NCI-H2107 treated with DMSO at 0.1 percent for 48 hours (cell line): ENCODE data around the gene DHRS3.

Source experiments
- DNase-seq: peaks from one replicate; lab custom pipeline; 2025; ENCODE audit not compliant: unreplicated experiment; lab: John Stamatoyannopoulos, UW

DHRS3 gene

DNA sequence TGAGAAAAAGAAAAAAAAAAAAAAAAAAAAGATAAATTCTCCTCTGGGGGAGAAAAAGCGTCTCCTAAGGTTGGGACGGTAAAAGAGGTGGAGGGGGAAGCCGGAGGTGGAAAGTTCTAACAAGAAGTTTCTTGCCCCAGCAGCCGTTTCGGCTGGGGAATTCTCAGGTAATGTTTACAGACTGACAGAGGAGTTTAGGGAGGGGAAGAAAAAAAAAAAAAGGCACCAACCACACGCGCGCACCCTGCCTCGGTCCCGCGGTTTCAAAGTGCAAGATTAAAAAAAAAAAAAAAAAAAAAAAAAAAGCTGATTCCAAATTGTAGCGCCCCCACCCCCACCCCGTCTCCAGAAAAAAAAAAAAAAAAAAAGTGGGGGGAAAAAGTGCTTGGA, 504 bp downstream of the DHRS3 start:
- no peak for DNase-seq

DNA sequence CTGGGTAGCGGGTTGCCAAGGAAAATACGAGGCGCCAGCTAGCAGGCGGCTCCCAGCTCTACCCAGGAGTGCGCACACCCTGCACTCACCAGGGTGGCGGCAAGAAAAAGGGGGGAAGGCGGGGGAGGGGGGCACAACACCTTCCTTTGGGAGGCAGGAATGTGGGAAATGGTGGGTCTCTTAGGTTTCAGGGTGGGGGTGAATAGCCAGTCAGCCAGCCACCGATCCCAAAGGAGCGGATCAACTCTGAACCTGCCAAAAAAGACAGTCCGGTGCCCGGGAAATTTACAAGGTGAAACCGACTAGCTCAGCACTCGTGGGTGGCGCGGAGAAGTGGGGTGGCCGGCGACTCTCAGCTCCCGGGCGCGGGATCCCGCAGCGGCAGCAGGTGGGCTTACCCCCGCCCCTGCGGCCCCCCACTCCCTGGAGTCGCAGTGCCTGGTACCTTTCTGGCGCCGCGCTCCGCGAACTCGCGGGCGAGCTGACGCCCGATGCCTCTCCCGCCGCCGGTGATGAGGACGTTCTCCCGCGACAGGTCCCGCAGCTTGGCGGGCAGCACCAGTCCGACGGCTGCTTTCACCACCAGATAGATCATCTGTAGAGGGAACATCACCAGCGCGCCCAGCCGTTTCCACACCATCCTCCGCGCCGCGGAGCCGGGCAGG, 1.2 kb downstream of the DHRS3 start:
- DNase-seq = no peak

DNA sequence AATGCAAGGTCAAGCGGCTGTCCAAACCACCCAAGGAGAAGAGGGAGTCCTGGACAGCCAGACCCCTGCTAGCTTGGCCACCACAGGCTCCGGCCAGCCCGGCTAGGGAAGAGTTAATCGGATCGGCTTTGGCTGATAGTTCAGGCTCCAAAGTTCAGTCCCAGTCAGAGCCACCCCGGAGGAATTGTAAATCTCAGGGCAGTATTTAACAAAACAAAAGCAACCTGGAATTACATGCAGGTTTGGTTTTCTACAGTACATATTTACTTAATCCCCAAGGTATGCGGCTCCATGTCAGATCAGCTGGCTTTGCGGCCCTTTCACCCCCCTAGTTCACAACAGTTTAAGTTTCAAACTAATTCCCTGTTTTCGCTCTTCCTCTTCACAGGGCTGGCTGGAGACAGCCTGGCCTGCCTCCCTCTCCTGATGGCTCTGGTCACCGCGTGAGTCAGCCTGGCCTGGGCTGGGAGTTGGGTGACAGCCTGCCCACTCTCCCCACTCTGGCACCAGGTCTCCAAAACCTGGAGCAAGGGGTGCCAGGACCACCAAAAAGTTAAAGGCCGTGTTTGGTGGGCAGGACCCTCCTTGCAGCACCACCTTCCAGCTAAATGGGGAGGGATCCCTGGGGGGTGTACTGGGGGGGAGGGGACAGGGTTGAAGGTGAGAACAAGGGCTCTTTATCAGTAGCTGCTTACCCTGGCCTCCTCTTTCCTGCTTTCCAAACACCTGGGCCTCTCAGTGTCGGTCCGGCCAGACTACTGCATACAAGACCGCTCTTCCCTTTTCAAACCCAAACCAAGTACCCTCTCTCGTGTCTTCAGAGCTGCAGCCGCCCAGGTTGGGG, 1.9 kb downstream of the DHRS3 start:
- DNase-seq = no peak

DNA sequence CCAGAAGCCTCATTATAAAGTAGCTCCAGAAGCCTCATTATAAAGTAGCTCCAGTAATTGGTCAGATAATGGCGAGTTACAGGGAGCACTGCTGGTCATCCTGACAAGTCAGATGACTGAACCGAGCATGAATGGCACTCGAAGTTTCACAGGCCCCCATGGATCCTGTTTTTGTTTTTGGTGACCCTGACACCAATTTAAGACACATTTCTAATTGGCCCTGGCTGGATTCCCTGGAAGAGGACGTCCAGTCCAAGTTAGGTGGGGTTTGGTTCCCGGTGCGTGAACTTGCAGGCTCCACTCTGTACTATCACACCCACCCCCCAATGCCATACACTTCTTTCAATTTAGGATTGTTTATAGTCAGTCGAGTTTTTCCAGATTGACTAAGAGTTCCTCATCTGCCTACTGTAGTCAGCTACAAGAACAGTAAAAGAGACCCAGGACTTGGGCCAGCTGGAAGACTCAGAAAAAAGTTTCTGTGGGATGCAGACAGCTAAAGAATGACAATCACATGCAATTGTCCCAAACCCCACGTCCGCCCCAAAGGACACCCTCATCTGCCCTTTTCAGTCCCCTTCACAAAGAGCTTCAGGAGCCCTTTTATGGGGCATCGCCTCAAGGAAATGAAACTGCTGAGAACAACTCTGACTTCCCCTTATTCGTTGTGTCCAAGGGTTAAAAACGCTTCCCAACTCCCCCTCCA, 2.7 kb downstream of the DHRS3 start:
- no peak for DNase-seq

DNA sequence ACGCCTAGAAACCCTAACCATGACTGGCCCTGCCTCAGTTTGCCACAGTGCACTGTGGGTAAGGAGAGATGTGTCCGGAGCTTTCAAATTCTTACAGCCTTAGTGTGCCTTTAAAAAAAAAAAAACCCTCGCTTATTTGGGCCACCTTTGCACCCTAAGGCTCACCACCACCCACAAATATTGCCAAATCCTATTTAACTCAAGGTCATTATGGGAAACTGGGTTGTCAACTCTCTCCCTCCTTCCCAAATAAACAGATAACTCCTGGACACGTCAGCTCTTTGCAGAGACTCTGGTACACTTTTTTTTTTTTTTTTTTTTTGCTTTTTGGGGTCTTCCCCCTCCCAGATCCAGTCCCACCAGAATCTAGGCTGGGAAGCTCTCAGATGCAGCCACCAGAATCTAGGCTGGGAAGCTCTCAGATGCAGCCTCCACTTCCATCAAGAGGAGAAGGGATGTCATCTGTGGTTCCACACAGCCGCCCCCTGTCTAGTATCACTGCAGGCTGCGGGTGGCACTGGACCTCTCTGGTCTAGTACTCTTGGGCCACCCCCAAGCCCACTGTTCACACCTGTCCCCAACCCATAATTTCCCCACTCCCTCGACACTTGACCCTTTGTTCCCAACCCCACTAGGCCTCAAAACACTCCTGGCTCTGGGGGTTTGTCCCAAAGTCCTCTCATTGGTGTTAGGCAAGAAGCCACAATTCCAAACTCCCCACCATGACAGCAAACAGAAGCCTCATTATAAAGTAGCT, 3.4 kb downstream of the DHRS3 start:
- no peak for DNase-seq

DNA sequence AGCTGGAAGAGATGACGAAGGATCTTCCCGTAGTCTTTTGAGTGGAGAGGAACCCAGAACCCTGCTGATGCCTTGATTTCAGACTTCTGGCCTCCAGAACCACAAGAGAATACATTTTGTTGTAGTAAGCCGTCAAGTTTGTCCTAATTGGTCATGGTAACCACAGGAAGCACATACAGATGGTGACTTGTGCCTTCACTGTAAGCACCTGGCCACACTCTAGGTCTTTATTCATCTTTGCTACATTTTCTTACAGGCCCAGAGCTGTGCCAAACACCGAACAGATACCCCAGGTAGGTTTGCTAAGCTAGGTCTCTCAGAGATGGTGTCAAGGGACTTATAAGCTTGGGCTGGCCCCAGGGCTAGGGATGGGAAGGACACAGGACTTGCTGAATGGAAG, 4.8 kb downstream of the DHRS3 start:
- no peak for DNase-seq

DNA sequence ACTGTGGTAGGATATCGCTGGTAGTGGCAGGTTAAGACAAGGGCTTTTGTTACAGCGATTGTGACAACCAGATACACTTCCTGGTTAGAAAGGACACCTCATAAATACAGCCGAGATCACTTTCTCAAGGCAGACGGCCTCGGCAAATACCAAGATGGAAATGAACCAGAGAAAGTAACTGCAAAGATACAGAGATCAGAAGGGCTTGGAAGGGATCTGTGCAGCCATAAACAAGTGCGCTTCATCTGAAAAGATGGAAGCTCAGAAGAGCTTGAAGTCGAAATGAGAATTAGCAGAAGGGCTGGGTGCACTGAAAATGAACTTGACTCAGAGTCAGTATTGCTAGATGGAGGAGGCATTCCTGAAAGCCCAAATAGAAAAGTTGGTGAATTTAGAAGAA, 7.1 kb downstream of the DHRS3 start:
- no peak for DNase-seq

DNA sequence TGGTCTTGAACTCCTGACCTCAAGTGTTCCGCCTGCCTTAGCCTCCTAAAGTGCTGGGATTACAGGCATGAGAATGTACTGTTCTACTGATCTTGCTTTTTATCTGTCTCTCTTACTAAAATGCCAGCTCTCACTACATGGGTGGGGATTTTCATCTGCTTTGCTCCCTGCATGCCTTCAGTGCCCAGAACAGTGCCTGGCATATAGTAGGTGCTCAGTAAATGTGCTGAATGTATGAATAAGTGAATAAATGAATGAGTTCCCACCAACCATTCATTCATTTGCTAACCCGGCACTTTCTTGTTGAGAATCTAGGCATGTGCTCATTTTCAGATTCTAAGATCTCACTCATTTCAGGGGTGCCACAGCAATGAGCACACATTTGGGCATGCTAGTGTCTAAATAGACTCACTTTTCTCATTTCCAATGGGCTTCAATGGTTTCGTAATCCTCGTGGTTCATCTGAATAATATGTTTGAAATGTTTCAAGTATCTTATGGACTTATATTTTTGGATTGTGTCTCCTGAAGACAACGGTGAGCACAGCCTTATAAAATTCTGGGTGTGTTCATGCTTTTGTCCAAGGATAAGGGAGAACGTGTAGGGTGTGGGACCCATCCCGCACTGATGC, 7.6 kb downstream of the DHRS3 start:
- no peak for DNase-seq

DNA sequence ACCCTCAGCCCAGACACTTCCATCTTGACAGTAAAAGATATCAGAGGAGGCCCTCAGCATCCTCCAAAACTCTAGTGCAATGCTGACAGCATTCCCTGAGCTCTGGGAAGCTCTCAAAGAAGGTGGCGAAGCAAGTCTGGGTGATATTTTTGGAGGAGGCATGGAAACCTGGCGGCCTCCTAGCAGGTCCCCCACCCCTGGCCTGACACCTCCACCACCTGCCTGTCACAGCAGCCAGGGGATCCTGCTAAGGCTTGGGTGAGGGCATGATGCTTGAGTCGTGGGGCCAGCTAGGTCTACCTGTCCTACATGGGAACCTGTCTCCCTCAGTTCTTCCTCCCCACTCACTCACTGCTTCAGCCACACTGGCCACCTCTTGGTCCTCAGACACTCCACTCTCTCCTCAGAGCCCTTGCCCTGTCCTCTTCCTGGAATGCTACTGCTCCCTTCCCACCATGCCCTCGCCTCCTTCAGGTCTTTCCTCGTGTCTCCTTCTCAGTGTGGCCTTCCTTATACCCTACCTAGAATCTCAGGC, 8.5 kb downstream of the DHRS3 start:
- no peak for DNase-seq

DNA sequence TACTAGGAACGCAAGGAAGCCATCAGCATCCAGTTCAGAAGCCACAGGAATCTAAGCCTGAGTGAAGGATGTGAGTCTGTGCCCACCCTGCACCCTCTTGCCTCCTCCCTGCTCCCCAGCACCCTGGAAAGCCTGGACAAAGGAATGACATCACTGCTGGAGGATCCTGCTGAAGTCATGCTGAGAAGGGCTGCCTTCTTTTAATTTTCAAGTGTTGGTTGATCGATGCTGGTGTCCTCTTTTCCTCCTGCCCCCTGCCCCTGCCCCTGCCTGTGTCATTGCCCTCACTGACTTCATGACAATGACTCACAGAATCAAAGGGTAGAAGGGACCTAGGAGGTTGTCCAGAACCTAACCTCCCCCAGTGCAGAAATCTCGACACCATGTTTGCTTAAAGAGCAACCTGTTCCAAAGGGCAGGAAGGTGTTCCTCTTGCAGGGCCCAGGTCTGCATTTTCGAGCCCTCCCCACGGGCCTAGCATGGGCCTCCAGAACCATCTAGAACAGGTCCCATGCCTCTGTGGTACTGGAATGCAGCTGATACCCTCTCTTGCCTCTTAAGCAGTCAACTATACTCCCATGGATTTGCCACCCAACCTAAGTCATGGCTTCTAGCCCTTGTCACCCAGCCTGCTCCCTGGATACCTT, 9.6 kb downstream of the DHRS3 start:
- no peak for DNase-seq

DNA sequence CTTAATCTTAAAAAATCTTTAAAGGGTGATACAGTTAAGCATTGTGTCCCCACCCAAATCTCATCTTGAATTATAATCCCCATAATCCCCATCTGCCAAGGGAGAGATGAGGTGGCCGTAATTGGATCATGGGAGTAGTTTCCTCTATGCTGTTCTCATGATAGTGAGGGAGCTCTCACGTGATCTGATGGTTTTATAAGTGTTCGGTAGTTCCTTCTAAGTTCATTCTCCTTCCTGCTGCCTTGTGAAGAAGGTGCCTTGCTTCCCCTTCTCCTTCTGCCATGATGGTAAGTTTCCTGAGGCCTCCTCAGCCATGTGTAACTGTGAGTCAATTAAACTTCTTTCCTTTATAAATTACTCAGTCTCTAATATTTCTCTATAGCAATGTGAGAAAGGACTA, 10.7 kb downstream of the DHRS3 start:
- DNase-seq = no peak

DNA sequence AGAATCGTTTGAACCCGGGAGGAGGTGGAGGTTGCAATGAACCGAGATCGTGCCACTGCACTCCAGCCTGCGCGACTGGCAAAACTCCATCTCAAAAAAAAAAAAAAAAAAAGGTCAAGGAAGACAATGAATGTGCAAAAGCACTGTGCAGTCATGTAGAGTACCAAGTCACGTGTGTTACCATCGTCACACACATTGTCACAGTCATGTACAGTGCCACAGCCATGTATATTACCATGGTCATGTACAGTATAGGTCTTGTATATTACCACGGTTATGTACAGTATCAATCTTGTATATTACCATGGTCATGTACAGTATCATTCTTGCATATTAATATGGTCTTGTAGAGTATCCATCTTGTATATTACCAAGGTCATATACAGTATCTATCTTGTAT, 13.0 kb downstream of the DHRS3 start:
- no peak for DNase-seq

DNA sequence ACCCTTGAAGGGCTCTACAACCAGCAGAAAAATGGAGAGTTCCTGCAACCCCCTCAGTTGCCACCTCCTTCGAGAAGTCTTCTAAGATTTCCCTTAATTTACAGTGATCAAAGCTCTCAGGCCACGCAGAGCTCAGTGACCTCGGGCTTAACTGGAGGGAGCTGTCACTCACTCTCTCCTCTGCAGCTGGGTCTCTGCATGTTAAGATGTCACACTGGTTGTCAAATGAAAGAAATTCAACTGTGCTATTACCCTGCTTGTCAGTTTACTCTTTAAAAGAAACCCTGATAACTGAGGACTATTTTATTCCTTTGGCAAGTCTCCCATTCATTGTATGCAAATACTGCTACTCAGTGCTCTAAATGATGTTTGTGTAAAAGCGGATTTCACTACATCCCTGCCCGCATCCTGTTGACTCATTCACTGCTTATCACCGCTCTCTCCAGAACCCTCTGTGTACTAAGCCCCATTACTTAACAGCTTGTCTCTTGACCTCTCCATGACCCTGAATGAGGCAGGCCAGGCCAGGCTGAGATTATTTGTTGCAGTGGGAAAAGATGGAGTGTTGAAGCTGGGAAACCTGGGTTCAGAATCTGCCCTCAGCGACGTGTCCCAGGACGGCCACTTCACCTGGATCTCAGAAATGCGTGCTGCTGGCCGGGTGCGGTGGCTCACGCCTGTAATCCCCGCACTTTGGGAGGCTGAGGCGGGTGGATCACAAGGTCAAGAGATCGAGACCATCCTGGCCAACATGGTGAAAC, 13.7 kb downstream of the DHRS3 start:
- no peak for DNase-seq

DNA sequence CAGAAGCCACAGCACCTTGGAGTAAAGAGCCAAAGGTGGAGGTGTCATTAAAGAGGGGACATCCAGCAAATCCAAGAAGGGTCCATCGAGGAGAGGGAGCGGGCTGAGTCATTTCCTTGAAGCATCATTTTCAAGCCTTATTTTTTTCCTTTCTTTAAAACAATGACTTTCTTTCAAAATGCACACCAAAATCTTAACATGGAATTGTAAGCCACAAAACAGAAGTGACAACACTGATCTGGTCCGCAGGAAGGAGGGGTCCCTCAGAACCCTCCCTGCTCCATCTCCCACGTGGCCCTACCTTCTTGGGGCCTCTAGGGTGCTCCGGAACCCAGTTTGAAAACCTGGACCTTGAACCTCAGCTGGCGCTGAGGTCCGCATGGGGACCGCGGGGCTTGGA, 14.8 kb downstream of the DHRS3 start:
- no peak for DNase-seq

DNA sequence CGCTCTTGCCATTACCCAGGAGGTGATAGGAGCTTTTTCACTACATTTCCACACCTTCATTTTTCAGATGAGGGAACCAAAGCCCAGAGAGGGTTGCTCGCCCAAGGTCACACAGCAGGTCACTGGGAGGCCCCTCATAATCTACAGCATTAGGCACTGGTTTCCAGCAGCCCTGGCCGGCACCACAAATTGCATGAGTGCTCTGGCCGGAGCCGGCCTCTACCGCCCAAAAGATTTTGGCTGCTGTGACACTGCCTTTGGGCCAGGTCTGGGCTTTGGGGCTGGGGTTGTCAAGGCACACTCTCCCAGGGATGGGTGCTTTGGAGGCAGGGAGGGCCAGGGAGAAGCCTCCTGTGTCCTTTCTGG, 15.4 kb downstream of the DHRS3 start:
- no peak for DNase-seq

DNA sequence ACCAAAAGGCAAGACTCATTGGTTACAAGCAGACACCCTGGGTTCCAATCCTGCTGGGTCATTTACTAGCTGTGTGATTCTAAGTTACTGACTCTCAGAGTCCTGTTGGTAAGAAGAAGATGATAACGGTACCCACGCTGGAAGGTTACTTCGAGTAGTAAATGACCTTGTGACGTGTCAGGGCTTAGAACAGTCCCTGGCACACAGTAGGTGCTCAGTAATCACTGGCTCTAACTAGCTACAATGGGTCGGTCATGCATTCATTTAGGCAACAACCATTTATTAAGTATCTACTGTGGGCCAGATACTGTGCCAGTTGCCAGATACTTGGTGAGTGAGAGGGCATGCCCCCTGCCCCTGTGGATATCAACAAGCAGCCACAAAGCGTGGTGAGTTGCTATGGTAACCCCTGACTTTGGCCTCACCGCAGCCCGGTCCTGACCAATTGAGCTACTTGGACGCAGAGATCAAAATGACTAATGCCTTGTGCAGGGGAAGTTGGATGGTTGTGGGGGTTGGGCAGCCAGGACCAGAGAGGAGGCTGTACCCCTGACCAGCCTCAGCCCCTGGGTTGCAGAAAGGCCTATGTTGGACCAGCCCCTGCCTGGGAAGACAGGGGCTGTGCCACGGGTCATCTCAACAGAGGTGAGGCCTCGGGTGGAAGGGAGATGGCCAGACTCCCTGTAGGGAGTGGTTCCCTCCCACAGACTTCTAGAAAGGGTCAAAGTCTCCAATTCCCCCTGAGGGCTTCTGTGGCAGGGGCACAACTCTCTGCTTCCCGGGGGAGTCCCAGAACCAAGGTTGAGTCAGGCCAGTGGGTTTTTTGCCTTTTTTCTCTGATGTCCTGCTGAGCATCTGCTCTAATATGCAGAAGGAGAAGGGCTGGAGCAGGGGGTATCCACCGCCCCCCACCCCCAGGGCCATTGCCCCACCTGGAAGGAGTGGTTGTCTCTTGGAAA, 16.0 kb downstream of the DHRS3 start:
- DNase-seq = no peak

DNA sequence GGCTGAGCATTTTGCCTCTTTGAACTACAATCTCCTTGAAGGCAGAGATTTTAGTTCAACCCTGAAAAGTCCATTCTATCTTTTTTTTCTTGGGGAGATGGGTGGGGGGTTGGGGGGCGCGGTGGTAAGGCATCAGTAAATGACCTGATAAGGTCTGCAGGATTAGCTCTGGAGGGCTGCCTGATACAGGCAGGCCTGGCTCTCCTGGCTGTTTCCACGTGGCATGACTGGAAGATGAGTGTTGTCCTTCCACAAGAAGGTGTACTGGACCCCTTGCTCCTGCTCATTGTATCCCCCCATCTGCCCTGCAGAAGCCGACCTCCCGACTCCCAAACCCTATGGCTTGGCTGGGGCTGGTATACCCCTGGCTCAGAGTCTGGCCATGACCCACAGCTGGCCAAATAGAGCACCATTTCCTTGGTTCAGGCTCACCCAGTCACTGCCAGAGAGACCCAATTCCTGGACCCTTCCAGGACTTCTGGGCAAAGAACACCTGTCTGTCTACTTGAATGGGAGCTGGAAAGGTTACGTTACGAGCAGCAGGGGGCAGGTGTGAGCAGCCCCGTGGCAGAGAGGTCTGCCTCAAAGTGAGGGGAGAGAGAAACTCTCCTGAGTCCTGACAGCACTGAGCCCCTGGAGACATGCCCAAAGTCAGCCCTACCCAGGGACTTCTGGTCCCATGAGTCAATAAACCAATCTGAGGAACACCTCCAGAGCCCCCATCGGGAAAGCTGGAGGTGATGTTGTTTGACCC, 17.0 kb downstream of the DHRS3 start:
- DNase-seq = no peak

DNA sequence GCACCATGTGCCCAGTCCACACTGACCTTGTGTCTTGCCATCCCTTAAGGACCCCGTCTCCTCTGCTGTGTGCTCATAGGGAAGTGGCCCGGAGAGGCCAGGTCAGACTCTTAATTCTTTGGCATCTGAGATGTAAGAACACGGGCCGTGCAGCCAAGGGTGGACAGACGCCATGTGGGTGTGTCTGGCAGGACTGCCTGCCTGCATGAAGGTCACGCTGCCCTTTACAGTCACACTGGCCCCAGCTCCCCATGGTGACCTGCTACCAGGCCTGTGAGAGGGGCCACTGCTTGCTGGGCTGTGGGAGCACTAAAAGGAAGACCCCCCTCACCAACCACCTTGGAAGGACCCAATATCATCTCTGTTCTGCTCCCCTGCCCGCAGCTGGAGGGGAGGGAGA, 17.7 kb downstream of the DHRS3 start:
- no peak for DNase-seq
